IMR-90 (cell line): ENCODE data around the gene RAPSN. TPM values are rescaled to one million over a fixed set of nuclear protein-coding genes. Genes with fewer than 3 reads are reported as not detected.

Experiments
- ATAC-seq: fragments of 200-7000 bp; cut with Tn5 transposase; 2 replicates; pipeline ENCODE4 v1.9.1; 2020; ENCODE audit warnings: low read depth, mild to moderate bottlenecking, moderate library complexity
- BruUV-seq: library from RNA; stranded (reverse); fragments of 400-500 nt; replicated peaks from 2 replicates; lab custom pipeline; 2021; lab: Mats Ljungman, UMichigan
- CTCF ChIA-PET: fragments of 300-600 bp; formaldehyde crosslinking; extraction: SDS; loops from one replicate; lab custom pipeline; 2021; ENCODE audit warnings: antibody characterized with exemption; lab: Yijun Ruan, JAX
- POLR2A ChIA-PET: fragments of 300-600 bp; sonication (Branson Sonifier 250); formaldehyde crosslinking; loops from one replicate; lab custom pipeline; 2022; ENCODE audit warnings: antibody characterized with exemption; ENCODE audit not compliant: unreplicated experiment; lab: Charles Lee
- DNase-seq: peaks from one replicate; pipeline ENCODE4 v3.0.0; 2013
- H2AFZ ChIP-seq: replicated peaks from 2 replicates; pipeline ENCODE3; 2013; ENCODE audit warnings: low read length, mild to moderate bottlenecking; ENCODE audit not compliant: poor library complexity
- H2AK5ac ChIP-seq: 2 replicates; pipeline ENCODE4 v1.6.1; 2013; ENCODE audit warnings: low read depth, low read length, inconsistent platforms
- H2AK9ac ChIP-seq: replicated peaks from 2 replicates; pipeline ENCODE3; 2013; ENCODE audit warnings: mild to moderate bottlenecking, low read depth, low read length, moderate library complexity; ENCODE audit not compliant: poor library complexity
- H2BK120ac ChIP-seq: 2 replicates; pipeline ENCODE4 v1.6.1; 2013; ENCODE audit warnings: low read depth, low read length, inconsistent platforms
- H2BK15ac ChIP-seq: 3 replicates; pipeline ENCODE4 v1.6.1; 2013; ENCODE audit warnings: low read depth, low read length, inconsistent platforms
- H2BK20ac ChIP-seq: 2 replicates; pipeline ENCODE4 v1.6.1; 2013; ENCODE audit warnings: low read depth, mild to moderate bottlenecking, inconsistent platforms, low read length, moderate library complexity
- H2BK5ac ChIP-seq: 2 replicates; pipeline ENCODE4 v1.6.1; 2013; ENCODE audit warnings: mild to moderate bottlenecking, low read depth, low read length, inconsistent platforms; ENCODE audit not compliant: poor library complexity, severe bottlenecking
- H3K14ac ChIP-seq: replicated peaks from 2 replicates; pipeline ENCODE4 v1.6.1; 2013; ENCODE audit warnings: low read depth, low read length, inconsistent platforms
- H3K18ac ChIP-seq: 2 replicates; pipeline ENCODE4 v1.6.1; 2013; ENCODE audit warnings: low read depth, low read length, control low read depth
- H3K23ac ChIP-seq: 2 replicates; pipeline ENCODE4 v1.6.1; 2013; ENCODE audit warnings: low read depth, low read length, inconsistent platforms
- H3K27ac ChIP-seq: 2 replicates; pipeline ENCODE4 v1.5.1; 2013; ENCODE audit warnings: mild to moderate bottlenecking, control low read depth, low read length; ENCODE audit not compliant: insufficient read depth
- H3K27me3 ChIP-seq: 2 replicates; pipeline ENCODE4 v1.6.1; 2013; ENCODE audit warnings: low read length; ENCODE audit not compliant: control insufficient read depth, insufficient read depth
- H3K36me3 ChIP-seq: 2 replicates; pipeline ENCODE4 v1.6.1; 2013; ENCODE audit warnings: low read length, mixed read lengths; ENCODE audit not compliant: control insufficient read depth, insufficient read depth
- H3K4ac ChIP-seq: 2 replicates; pipeline ENCODE4 v1.6.1; 2013; ENCODE audit warnings: low read depth, low read length, inconsistent platforms
- H3K4me1 ChIP-seq: 2 replicates; pipeline ENCODE4 v1.6.1; 2013; ENCODE audit warnings: low read length, mixed read lengths; ENCODE audit not compliant: control insufficient read depth, insufficient read depth
- H3K4me2 ChIP-seq: 2 replicates; pipeline ENCODE4 v1.6.1; 2013; ENCODE audit warnings: low read depth, mild to moderate bottlenecking, control low read depth, low read length, moderate library complexity
- H3K4me3 ChIP-seq: 2 replicates; pipeline ENCODE4 v1.5.1; 2013; ENCODE audit warnings: low read depth, mild to moderate bottlenecking, control low read depth, low read length, moderate library complexity; ENCODE audit not compliant: insufficient read depth
- H3K56ac ChIP-seq: 2 replicates; pipeline ENCODE4 v1.6.1; 2013; ENCODE audit warnings: low read length, inconsistent platforms; ENCODE audit not compliant: insufficient read depth; ENCODE audit errors: extremely low read depth
- H3K79me1 ChIP-seq, 2 experiments: 2 replicates each; pipeline ENCODE4 v1.6.1; 2013; ENCODE audit warnings: low read length in 2 of 2, inconsistent platforms in 1 of 2, low read depth in 1 of 2
- H3K9ac ChIP-seq: 2 replicates; pipeline ENCODE4 v1.6.1; 2013; ENCODE audit warnings: low read depth, low read length, control low read depth
- H3K9me1 ChIP-seq: 2 replicates; pipeline ENCODE4 v1.6.1; 2013; ENCODE audit warnings: low read length, inconsistent platforms; ENCODE audit not compliant: insufficient read depth
- H3K9me3 ChIP-seq: 2 replicates; pipeline ENCODE4 v1.6.1; 2013; ENCODE audit warnings: low read length; ENCODE audit not compliant: control insufficient read depth, insufficient read depth
- H4K20me1 ChIP-seq: 2 replicates; pipeline ENCODE4 v1.6.1; 2013; ENCODE audit warnings: low read length, inconsistent platforms; ENCODE audit not compliant: insufficient read depth
- H4K5ac ChIP-seq: 2 replicates; pipeline ENCODE4 v1.6.1; 2013; ENCODE audit warnings: mild to moderate bottlenecking, low read depth, low read length, control low read depth
- H4K8ac ChIP-seq, 2 experiments: 2 replicates each; pipeline ENCODE4 v1.6.1; 2013; ENCODE audit warnings: low read depth in 2 of 2, low read length in 2 of 2, control low read depth in 1 of 2, inconsistent platforms in 1 of 2
- H4K91ac ChIP-seq: 2 replicates; pipeline ENCODE4 v1.6.1; 2013; ENCODE audit warnings: low read depth, low read length, inconsistent platforms; ENCODE audit not compliant: insufficient read depth
- BHLHE40 ChIP-seq: fragments of 150-350 bp; IDR thresholded peaks from 2 replicates; pipeline ENCODE4 v1.6.1; 2016; ENCODE audit warnings: mild to moderate bottlenecking, low read depth, low read length
- CEBPB ChIP-seq: IDR thresholded peaks from 2 replicates; pipeline ENCODE4 v1.6.1; 2012; ENCODE audit warnings: low read depth, low read length, improper control_type of control experiment
- CHD1 ChIP-seq: IDR thresholded peaks from 2 replicates; pipeline ENCODE4 v1.6.1; 2012; ENCODE audit warnings: low read depth, low read length, improper control_type of control experiment
- MAFK ChIP-seq: IDR thresholded peaks from 2 replicates; pipeline ENCODE4 v1.6.1; 2012; ENCODE audit warnings: low read depth, low read length, improper control_type of control experiment
- NFE2L2 ChIP-seq: fragments of 150-350 bp; IDR thresholded peaks from 2 replicates; pipeline ENCODE4 v1.6.1; 2016; ENCODE audit warnings: low read depth, mild to moderate bottlenecking, low read length
- POLR2A ChIP-seq: IDR thresholded peaks from 2 replicates; pipeline ENCODE4 v1.6.1; 2012; ENCODE audit warnings: mild to moderate bottlenecking, low read depth, low read length
- RAD21 ChIP-seq: IDR thresholded peaks from 2 replicates; pipeline ENCODE4 v1.6.1; 2012; ENCODE audit warnings: low read length, improper control_type of control experiment
- RCOR1 ChIP-seq: IDR thresholded peaks from 2 replicates; pipeline ENCODE4 v1.6.1; 2012; ENCODE audit warnings: mild to moderate bottlenecking, low read length, improper control_type of control experiment; ENCODE audit not compliant: insufficient replicate concordance
- RFX5 ChIP-seq: IDR thresholded peaks from 2 replicates; pipeline ENCODE4 v1.8.0; 2012; ENCODE audit warnings: low read depth, mild to moderate bottlenecking, low read length, moderate library complexity
- SMC3 ChIP-seq: fragments of 150-350 bp; IDR thresholded peaks from 2 replicates; pipeline ENCODE4 v1.6.1; 2016; ENCODE audit warnings: low read depth, mild to moderate bottlenecking, antibody characterized with exemption, low read length, moderate library complexity
- WGBS, 2 experiments: methylation state at CpG; one replicate each; pipeline versions ENCODE4 v1.1.5 to v1.1.7; 2013; ENCODE audit warnings: missing lambda C conversion rate in 2 of 2; ENCODE audit not compliant: insufficient read length in 1 of 2; ENCODE audit errors: extremely low coverage in 2 of 2; 5-methylcytosine and 5-hydroxymethylcytosine counted together
- dilution Hi-C: fragments of 300-500 bp; cut with HindIII; formaldehyde crosslinking; loops from one replicate; pipeline ENCODE4 v1.14.3; 2018; ENCODE audit warnings: low sequenced_read_pairs; ENCODE audit not compliant: unreplicated experiment
- in situ Hi-C: fragments of 300-500 bp; cut with MboI; formaldehyde crosslinking; loops from 3 replicates; pipeline ENCODE4 v1.14.3; 2019; ENCODE audit warnings: low sequenced_read_pairs, inconsistent platforms, mixed read lengths
- intact Hi-C: fragments of 100-400 bp; cut with micrococcal nuclease; formaldehyde crosslinking; loops from 2 replicates; pipeline ENCODE4 v1.10.0; 2022
- polyA plus RNA-seq, 3 experiments: library from polyadenylated mRNA; depleted of rRNA; stranded (reverse); fragments of >200 nt; gene quantifications; 2 replicates each; pipeline ENCODE4 v1.2.3, GENCODE V29; 2012; ENCODE audit warnings: low replicate concordance in 1 of 3
- total RNA-seq: library from RNA; depleted of rRNA; stranded (reverse); fragments of >200 nt; gene quantifications from 2 replicates; pipeline ENCODE4 v1.2.3, GENCODE V29; 2012
- TF ChIP-seq, protein P1 (sequence below): fragments of 150-350 bp; IDR thresholded peaks from 2 replicates; pipeline ENCODE4 v1.6.1; 2016; ENCODE audit warnings: low read depth, mild to moderate bottlenecking, low read length, moderate library complexity, borderline replicate concordance
- TF ChIP-seq, protein P2 (sequence below): conservative IDR thresholded peaks from 2 replicates; pipeline ENCODE4 v1.5.1; 2012; ENCODE audit warnings: mild to moderate bottlenecking, low read depth, low read length, improper control_type of control experiment

RAPSN gene
- total and polyA plus RNA-seq, 2 of the 4 experiments (the other 2 are of a cell fraction), result 0.03 TPM; not detected in 1

- Histone ChIP-seq H3K36me3 (peaks cover 60% of the 10 kb centered on the region), H3K14ac (no peak overlapping the region), H4K5ac (no peak overlapping the region), H3K9me1 (peaks cover 9% of the 10 kb centered on the region; the same call in 1 of the 2 replicates), H2BK20ac (no peak overlapping the region), H3K18ac (no peak overlapping the region), H3K27me3 (no peaks in the 10 kb centered on the region), H4K20me1 (peaks cover 23% of the 10 kb centered on the region), H2BK120ac (no peak overlapping the region), H2AK5ac (no peak overlapping the region), H3K4me3 (no peak overlapping the region), H4K8ac (no peak overlapping the region), H2BK15ac (no peak overlapping the region), H3K9me3 (no peaks in the 10 kb centered on the region), H3K4me1 (peaks cover 7% of the 10 kb centered on the region), H3K27ac (no peak overlapping the region), H3K4me2 (no peak overlapping the region), H3K4ac (no peak overlapping the region), H3K79me1 (peaks cover 36 to 69% of the 10 kb centered on the region in 2 experiments), H3K56ac (no peak overlapping the region), H2BK5ac (no peak overlapping the region), H4K91ac (no peak overlapping the region), H3K9ac (no peak overlapping the region), H2AFZ (no peak overlapping the region), H3K23ac (no peak overlapping the region), H2AK9ac (no peak overlapping the region)
- dilution Hi-C loops, result no loop called here
- intact Hi-C loops, result no loop called here
- ChIA-PET POLR2A (no interaction called here), CTCF (no interaction called here)
- TF ChIP-seq SMC3 (no peak), BHLHE40 (no peak), CEBPB (no peak), RFX5 (no peak), POLR2A (no peak), MAFK (no peak), RCOR1 (no peak), RAD21 (no peak), CHD1 (no peak), NFE2L2 (no peak)
- TF ChIP-seq, protein P1, sequence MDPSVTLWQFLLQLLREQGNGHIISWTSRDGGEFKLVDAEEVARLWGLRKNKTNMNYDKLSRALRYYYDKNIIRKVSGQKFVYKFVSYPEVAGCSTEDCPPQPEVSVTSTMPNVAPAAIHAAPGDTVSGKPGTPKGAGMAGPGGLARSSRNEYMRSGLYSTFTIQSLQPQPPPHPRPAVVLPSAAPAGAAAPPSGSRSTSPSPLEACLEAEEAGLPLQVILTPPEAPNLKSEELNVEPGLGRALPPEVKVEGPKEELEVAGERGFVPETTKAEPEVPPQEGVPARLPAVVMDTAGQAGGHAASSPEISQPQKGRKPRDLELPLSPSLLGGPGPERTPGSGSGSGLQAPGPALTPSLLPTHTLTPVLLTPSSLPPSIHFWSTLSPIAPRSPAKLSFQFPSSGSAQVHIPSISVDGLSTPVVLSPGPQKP, result no peak
- TF ChIP-seq, protein P2, sequence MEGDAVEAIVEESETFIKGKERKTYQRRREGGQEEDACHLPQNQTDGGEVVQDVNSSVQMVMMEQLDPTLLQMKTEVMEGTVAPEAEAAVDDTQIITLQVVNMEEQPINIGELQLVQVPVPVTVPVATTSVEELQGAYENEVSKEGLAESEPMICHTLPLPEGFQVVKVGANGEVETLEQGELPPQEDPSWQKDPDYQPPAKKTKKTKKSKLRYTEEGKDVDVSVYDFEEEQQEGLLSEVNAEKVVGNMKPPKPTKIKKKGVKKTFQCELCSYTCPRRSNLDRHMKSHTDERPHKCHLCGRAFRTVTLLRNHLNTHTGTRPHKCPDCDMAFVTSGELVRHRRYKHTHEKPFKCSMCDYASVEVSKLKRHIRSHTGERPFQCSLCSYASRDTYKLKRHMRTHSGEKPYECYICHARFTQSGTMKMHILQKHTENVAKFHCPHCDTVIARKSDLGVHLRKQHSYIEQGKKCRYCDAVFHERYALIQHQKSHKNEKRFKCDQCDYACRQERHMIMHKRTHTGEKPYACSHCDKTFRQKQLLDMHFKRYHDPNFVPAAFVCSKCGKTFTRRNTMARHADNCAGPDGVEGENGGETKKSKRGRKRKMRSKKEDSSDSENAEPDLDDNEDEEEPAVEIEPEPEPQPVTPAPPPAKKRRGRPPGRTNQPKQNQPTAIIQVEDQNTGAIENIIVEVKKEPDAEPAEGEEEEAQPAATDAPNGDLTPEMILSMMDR, result no peak
- WGBS, 2 experiments, result 82% methylated on average over 2 of the region's 5 CpGs; no CpG with 5 or more reads in 1 of the 2 experiments
- ATAC-seq (peak; percentile 47), DNase-seq (no peak)
- in situ Hi-C loops, result no loop called here
- BruUV-seq, result no TSS peak
Measured at GRCh38 chr11:47478651-47479329, 29.9 kb upstream of the RAPSN start.
